ENCODE measurements around the gene FAM98A. TPM values are rescaled to one million over a fixed set of nuclear protein-coding genes. Genes with fewer than 3 reads are reported as not detected.

The FAM98A gene
- total and polyA plus RNA-seq, 4 donors, result 6.8 to 58.1 (median 33.7) TPM

DNA sequence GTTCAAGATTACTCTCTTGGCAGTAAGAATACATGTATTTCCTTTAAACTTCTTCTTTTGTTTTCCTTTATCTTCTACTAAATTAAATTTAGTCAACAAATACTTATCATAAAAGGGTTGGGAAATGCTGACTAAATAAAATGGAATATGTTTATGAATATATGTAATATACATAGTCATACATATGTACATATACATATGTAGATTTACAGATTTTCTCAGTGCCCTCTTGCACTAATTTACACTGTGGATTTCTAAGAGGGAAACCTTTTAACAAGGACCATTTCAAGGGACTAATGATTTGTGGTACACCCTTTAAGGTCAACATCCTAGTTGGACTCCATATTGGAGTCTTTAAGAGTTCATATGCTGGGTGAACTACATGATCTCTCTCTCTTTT, 37.2 kb downstream of the FAM98A start:
- no peak overlapping the region for H3K4me3 ChIP-seq (ENCODE audit: low read depth in 1 of 3, low read length in 3 of 3)
- H3K9ac ChIP-seq (ENCODE audit: low read depth in 1 of 2, low read length in 2 of 2), result no peak overlapping the region
- no peaks in the 10 kb centered on the region for H3K9me3 ChIP-seq (ENCODE audit: control insufficient read depth in 4 of 4, low read length in 3 of 4)
- no peaks in the 10 kb centered on the region for H3K4me1 ChIP-seq (ENCODE audit: control insufficient read depth in 4 of 4, insufficient read depth in 4 of 4, low read length in 3 of 4)
- DNase-seq (ENCODE audit: low spot score), result no peak
- TF ChIP-seq EGR1 (IDR thresholded peaks at IDR 0.05; ENCODE audit: low read depth in 2 of 2), result no peak
- no peak overlapping the region for H3K27ac ChIP-seq (ENCODE audit: low read depth in 1 of 2, low read length in 2 of 2)
- no peaks in the 10 kb centered on the region for H3K27me3 ChIP-seq (ENCODE audit: control insufficient read depth in 4 of 4, insufficient read depth in 4 of 4, low read length in 3 of 4)
- peaks cover 0 to 4% (median 0%) of the 10 kb centered on the region in 4 donors for H3K36me3 ChIP-seq (ENCODE audit: control insufficient read depth in 4 of 4, insufficient read depth in 3 of 4, low read depth in 1 of 4, low read length in 3 of 4)

DNA sequence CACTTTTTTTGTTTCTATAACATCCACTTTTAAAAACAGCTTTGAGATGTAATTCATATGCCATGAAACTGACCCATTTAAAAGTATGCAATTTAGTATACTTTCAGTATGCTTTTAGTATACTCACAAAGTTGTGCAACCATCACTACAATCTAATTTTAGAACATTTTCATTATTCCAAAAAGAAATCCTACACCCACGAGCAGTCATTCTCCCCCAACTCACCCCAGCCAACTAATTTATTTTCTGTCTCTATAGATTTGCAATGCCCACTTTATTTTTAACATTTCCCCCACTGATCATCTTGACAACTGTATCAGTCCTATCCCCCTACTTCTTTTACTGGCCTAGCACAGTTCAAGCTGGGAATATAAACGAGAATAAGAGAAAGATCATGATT, 39.1 kb downstream of the FAM98A start:
- Histone ChIP-seq H3K4me3 (ENCODE audit: low read depth in 1 of 3, low read length in 3 of 3) (no peak overlapping the region), H3K27ac (ENCODE audit: low read depth in 1 of 2, low read length in 2 of 2) (no peak overlapping the region), H3K9me3 (ENCODE audit: control insufficient read depth in 4 of 4, low read length in 3 of 4) (no peaks in the 10 kb centered on the region), H3K27me3 (ENCODE audit: control insufficient read depth in 4 of 4, insufficient read depth in 4 of 4, low read length in 3 of 4) (no peaks in the 10 kb centered on the region), H3K36me3 (ENCODE audit: control insufficient read depth in 4 of 4, insufficient read depth in 3 of 4, low read depth in 1 of 4, low read length in 3 of 4) (peaks cover 0 to under 1% (median 0%) of the 10 kb centered on the region in 4 donors), H3K9ac (ENCODE audit: low read depth in 1 of 2, low read length in 2 of 2) (no peak overlapping the region), H3K4me1 (ENCODE audit: control insufficient read depth in 4 of 4, insufficient read depth in 4 of 4, low read length in 3 of 4) (no peaks in the 10 kb centered on the region)
- WGBS, result 72% methylated on average over 2 of the region's 2 CpGs
- TF ChIP-seq, protein P1, sequence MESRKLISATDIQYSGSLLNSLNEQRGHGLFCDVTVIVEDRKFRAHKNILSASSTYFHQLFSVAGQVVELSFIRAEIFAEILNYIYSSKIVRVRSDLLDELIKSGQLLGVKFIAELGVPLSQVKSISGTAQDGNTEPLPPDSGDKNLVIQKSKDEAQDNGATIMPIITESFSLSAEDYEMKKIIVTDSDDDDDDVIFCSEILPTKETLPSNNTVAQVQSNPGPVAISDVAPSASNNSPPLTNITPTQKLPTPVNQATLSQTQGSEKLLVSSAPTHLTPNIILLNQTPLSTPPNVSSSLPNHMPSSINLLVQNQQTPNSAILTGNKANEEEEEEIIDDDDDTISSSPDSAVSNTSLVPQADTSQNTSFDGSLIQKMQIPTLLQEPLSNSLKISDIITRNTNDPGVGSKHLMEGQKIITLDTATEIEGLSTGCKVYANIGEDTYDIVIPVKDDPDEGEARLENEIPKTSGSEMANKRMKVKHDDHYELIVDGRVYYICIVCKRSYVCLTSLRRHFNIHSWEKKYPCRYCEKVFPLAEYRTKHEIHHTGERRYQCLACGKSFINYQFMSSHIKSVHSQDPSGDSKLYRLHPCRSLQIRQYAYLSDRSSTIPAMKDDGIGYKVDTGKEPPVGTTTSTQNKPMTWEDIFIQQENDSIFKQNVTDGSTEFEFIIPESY (IDR thresholded peaks at IDR 0.05), result no peak
- TF ChIP-seq FOXA1 (IDR thresholded peaks at IDR 0.05) (no peak), NR2F2 (IDR thresholded peaks at IDR 0.05) (no peak), YY1 (IDR thresholded peaks at IDR 0.05) (no peak), FOXA2 (IDR thresholded peaks at IDR 0.05) (no peak), HNF4G (IDR thresholded peaks at IDR 0.05) (no peak), HNF4A (conservative IDR thresholded peaks at IDR 0.05) (no peak), JUND (IDR thresholded peaks at IDR 0.05) (no peak), SP1 (IDR thresholded peaks at IDR 0.05) (no peak), RAD21 (IDR thresholded peaks at IDR 0.05) (no peak), RXRA (IDR thresholded peaks at IDR 0.05) (no peak), TAF1 (conservative IDR thresholded peaks at IDR 0.05) (no peak), GABPA (IDR thresholded peaks at IDR 0.05 in 1 of 2, conservative IDR thresholded peaks at IDR 0.05 in 1 of 2) (no peak), EGR1 (IDR thresholded peaks at IDR 0.05; ENCODE audit: low read depth in 2 of 2) (no peak)
- TF ChIP-seq, protein P2, sequence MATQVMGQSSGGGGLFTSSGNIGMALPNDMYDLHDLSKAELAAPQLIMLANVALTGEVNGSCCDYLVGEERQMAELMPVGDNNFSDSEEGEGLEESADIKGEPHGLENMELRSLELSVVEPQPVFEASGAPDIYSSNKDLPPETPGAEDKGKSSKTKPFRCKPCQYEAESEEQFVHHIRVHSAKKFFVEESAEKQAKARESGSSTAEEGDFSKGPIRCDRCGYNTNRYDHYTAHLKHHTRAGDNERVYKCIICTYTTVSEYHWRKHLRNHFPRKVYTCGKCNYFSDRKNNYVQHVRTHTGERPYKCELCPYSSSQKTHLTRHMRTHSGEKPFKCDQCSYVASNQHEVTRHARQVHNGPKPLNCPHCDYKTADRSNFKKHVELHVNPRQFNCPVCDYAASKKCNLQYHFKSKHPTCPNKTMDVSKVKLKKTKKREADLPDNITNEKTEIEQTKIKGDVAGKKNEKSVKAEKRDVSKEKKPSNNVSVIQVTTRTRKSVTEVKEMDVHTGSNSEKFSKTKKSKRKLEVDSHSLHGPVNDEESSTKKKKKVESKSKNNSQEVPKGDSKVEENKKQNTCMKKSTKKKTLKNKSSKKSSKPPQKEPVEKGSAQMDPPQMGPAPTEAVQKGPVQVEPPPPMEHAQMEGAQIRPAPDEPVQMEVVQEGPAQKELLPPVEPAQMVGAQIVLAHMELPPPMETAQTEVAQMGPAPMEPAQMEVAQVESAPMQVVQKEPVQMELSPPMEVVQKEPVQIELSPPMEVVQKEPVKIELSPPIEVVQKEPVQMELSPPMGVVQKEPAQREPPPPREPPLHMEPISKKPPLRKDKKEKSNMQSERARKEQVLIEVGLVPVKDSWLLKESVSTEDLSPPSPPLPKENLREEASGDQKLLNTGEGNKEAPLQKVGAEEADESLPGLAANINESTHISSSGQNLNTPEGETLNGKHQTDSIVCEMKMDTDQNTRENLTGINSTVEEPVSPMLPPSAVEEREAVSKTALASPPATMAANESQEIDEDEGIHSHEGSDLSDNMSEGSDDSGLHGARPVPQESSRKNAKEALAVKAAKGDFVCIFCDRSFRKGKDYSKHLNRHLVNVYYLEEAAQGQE (IDR thresholded peaks at IDR 0.05), result no peak
- TF ChIP-seq, protein P3, sequence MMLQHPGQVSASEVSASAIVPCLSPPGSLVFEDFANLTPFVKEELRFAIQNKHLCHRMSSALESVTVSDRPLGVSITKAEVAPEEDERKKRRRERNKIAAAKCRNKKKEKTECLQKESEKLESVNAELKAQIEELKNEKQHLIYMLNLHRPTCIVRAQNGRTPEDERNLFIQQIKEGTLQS (IDR thresholded peaks at IDR 0.05), result no peak
- TF ChIP-seq, protein P4, sequence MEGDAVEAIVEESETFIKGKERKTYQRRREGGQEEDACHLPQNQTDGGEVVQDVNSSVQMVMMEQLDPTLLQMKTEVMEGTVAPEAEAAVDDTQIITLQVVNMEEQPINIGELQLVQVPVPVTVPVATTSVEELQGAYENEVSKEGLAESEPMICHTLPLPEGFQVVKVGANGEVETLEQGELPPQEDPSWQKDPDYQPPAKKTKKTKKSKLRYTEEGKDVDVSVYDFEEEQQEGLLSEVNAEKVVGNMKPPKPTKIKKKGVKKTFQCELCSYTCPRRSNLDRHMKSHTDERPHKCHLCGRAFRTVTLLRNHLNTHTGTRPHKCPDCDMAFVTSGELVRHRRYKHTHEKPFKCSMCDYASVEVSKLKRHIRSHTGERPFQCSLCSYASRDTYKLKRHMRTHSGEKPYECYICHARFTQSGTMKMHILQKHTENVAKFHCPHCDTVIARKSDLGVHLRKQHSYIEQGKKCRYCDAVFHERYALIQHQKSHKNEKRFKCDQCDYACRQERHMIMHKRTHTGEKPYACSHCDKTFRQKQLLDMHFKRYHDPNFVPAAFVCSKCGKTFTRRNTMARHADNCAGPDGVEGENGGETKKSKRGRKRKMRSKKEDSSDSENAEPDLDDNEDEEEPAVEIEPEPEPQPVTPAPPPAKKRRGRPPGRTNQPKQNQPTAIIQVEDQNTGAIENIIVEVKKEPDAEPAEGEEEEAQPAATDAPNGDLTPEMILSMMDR (IDR thresholded peaks at IDR 0.05; ENCODE audit: low read depth, low read length, missing input control), result no peak
- TF ChIP-seq, protein P5, sequence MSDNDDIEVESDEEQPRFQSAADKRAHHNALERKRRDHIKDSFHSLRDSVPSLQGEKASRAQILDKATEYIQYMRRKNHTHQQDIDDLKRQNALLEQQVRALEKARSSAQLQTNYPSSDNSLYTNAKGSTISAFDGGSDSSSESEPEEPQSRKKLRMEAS (IDR thresholded peaks at IDR 0.05), result no peak
- no peak for DNase-seq (ENCODE audit: low spot score)

Data from liver (tissue), 9 donors.